ENCODE results near the gene PIGW. TPM values are rescaled to one million over a fixed set of nuclear protein-coding genes. Genes with fewer than 3 reads are reported as not detected.

The PIGW gene
- total RNA-seq, 4 donors from 2014 or later = 6.9 to 11.0 (median 9.0) TPM

DNA sequence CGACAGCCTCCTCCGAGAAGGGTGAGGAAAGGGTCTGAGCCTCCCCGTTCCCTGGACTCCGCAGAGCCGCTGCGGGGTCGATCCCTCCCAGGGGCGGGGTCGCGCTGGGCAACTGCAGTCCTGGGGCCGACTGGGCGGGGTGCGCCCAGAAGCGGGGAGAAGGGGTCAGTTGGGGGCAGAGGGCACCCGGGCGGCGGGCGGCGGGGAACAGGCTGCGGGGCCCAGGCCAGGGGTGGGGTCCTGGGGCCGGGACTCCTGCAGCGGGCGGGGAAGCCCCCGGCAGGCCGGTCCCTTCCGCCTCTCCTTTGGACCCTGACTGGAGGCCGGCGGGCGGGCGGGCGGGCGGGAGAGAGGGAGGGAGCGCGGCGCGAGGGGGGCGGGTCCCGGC lies 10.3 kb downstream of the PIGW start:
- TF ChIP-seq POLR2A (IDR thresholded peaks at IDR 0.05) = no peak
- TF ChIP-seq, protein P1, sequence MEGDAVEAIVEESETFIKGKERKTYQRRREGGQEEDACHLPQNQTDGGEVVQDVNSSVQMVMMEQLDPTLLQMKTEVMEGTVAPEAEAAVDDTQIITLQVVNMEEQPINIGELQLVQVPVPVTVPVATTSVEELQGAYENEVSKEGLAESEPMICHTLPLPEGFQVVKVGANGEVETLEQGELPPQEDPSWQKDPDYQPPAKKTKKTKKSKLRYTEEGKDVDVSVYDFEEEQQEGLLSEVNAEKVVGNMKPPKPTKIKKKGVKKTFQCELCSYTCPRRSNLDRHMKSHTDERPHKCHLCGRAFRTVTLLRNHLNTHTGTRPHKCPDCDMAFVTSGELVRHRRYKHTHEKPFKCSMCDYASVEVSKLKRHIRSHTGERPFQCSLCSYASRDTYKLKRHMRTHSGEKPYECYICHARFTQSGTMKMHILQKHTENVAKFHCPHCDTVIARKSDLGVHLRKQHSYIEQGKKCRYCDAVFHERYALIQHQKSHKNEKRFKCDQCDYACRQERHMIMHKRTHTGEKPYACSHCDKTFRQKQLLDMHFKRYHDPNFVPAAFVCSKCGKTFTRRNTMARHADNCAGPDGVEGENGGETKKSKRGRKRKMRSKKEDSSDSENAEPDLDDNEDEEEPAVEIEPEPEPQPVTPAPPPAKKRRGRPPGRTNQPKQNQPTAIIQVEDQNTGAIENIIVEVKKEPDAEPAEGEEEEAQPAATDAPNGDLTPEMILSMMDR (IDR thresholded peaks at IDR 0.05) = no peak
- Histone ChIP-seq H3K36me3 (no peaks in the 10 kb centered on the region), H3K4me3 (peak overlapping the region; percentile 77 to 100 (median 92)), H3K9me3 (no peaks in the 10 kb centered on the region), H3K27me3 (no peaks in the 10 kb centered on the region), H3K27ac (peak overlapping the region; percentile 96 to 100 (median 100)), H3K4me1 (peaks cover 9 to 64% (median 41%) of the 10 kb centered on the region in 3 donors)
- peak; percentile 65 for DNase-seq
- WGBS, 2 donors = 0% methylated on average over 4 of the region's 38 CpGs; no CpG with 5 or more reads in 1 of the 2 donors
- intact Hi-C loops (cut with DNase I) = loop anchor here (5.0 kb wide), 1 partner anchor 47 kb away; the partner anchor contains the start of gene DHRS11

DNA sequence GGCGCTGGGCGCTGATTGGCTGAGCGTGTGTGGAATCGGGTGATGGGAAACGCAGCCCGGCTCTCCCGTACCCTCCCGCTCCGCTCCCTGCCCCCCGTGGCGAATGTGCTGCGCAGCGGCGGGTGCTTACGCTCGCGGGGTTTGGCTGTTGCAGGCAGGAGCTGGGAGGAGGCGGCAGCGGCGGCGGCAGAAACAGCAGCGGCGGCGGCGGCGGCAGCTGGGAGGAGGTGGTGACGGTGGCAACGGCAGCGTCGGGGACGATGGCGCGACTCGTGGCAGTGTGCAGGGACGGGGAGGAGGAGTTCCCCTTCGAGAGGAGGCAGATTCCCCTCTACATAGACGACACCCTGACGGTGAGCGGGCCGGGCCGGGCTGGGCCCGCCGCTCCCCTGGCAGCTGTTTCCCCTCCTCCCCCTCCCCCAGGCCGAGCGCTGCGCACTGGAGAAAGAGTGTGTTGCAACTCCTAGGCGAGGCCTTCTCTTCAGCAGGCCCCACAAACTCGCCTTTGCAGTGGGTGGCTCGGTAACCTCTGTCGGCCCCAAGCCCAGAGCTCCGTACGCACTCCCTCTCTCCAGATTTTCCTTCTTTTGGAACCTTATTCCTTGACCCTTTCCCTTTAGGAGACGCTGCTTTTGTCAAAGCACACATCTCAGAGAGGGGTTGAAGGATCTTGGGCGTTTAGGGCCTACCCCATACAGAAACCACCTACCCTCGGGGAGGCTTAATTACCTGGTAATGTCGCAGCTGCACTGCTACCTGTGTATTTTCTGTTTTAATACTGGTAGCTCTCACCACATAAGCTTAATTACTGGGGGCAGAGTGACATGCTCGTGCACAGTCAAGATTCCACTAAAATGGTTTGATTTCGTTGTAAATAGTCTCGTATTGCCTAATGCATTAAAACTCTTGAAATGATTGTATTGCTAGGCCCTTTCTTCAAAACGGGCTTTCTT lies 11.0 kb downstream of the PIGW start:
- 2 to 3% methylated on average over 14 to 17 of the region's 60 CpGs for WGBS, 2 donors
- intact Hi-C loops (cut with DNase I) = loop anchor here (5.0 kb wide), 1 partner anchor 47 kb away; the partner anchor contains the start of gene DHRS11
- Histone ChIP-seq H3K27me3 (no peaks in the 10 kb centered on the region), H3K4me1 (peaks cover 9 to 71% (median 41%) of the 10 kb centered on the region in 3 donors), H3K36me3 (no peaks in the 10 kb centered on the region), H3K4me3 (peak overlapping the region; percentile 77 to 100 (median 92)), H3K9me3 (no peaks in the 10 kb centered on the region), H3K27ac (peak overlapping the region; percentile 96 to 100 (median 100))
- peak; percentile 70 for DNase-seq
- peak in 3 of 4 donors; percentile 26 to 90 (median 88) for TF ChIP-seq POLR2A (IDR thresholded peaks at IDR 0.05)
- TF ChIP-seq, protein P1 (IDR thresholded peaks at IDR 0.05) = peak in 1 of 6 experiments; percentile 14

DNA sequence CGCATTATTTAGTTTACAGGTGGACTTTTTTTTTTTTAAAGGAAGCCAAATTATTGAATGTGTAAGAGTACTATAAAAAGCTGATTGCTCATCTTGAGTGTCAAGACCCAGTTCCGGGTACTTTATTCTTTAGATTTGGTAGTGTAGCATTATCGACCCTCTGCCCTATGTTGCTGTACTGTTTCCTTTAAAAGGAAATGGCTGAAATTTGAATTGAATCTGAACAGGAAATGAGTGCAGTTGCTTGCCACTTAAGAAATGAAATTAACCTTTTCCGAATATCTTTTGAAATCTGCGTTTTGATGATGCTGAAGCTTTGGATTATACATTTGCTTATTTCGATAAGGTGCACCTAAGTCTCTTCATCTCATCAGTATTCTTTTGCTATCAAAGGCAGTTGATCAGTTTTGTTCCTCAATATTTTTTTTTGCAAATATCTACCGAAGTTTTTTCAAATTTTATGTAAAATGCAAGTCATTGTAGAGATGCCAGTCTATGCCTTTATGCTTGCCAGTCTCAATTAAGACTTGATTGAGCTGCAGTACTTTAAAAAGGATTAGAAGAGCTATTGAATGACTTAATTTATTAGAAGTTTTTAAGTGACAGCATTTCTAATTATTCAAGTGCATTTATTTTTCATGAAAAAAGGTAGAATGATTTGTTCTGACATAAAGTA lies 11.8 kb downstream of the PIGW start:
- H3K27ac ChIP-seq = peak overlapping the region; percentile 96 to 100 (median 100)
- intact Hi-C loops (cut with DNase I) = loop anchor here (5.0 kb wide), 1 partner anchor 46 kb away; the partner anchor contains the start of gene DHRS11
- H3K36me3 ChIP-seq = no peaks in the 10 kb centered on the region
- DNase-seq = no peak
- no peaks in the 10 kb centered on the region for H3K27me3 ChIP-seq
- TF ChIP-seq, protein P1 (IDR thresholded peaks at IDR 0.05) = no peak
- TF ChIP-seq POLR2A (IDR thresholded peaks at IDR 0.05) = no peak
- H3K4me1 ChIP-seq = peaks cover 13 to 79% (median 47%) of the 10 kb centered on the region in 3 donors
- 5 to 6% methylated on average over 7 of the region's 7 CpGs for WGBS, 2 donors
- H3K9me3 ChIP-seq = no peaks in the 10 kb centered on the region
- H3K4me3 ChIP-seq = peak overlapping the region; percentile 77 to 100 (median 92)

DNA sequence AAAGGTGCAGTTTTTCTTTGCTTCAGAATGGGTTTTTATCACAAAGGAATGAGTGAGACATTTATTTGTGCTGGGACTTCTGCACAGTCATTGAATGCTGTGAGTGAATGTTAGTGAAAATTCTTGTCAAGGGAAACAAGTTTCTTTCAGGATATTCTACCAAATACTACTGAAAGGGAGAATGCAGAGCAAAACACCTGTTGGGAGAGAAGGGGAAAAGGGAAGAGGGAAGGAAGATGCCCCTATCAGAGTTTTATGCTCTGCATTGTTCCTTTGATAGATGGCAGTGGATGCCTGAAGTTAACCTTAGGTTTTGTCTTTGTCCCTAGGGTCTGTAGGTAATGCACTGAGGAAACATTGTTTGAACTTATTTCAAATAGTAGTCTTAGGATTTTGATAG lies 13.0 kb downstream of the PIGW start:
- H3K27me3 ChIP-seq = no peaks in the 10 kb centered on the region
- peak overlapping the region in 1 of 4 donors; percentile 100 for H3K4me3 ChIP-seq
- peak overlapping the region in 2 of 4 donors; percentile 11 to 57 for H3K27ac ChIP-seq
- TF ChIP-seq, protein P1 (IDR thresholded peaks at IDR 0.05) = no peak
- TF ChIP-seq POLR2A (IDR thresholded peaks at IDR 0.05) = no peak
- no peaks in the 10 kb centered on the region for H3K9me3 ChIP-seq
- intact Hi-C loops (cut with DNase I) = loop anchor here (5.0 kb wide), 1 partner anchor 45 kb away; the partner anchor contains the start of gene DHRS11
- H3K4me1 ChIP-seq = peaks cover 13 to 84% (median 51%) of the 10 kb centered on the region in 3 donors
- no peaks in the 10 kb centered on the region for H3K36me3 ChIP-seq
- DNase-seq = no peak
